GM21619 (cell line): Measurements from ENCODE around the gene CEP170B.
"Not testable (repeated sequence)": the region's sequence is repeated elsewhere in the genome, so short reads cannot be mapped to it uniquely, and the experiment has no call there.

Experiments
- ATAC-seq: cut with Tn5 transposase; IDR thresholded peaks from one replicate; pipeline ENCODE4 v1.9.1; 2021; ENCODE audit not compliant: unreplicated experiment

The CEP170B gene

DNA sequence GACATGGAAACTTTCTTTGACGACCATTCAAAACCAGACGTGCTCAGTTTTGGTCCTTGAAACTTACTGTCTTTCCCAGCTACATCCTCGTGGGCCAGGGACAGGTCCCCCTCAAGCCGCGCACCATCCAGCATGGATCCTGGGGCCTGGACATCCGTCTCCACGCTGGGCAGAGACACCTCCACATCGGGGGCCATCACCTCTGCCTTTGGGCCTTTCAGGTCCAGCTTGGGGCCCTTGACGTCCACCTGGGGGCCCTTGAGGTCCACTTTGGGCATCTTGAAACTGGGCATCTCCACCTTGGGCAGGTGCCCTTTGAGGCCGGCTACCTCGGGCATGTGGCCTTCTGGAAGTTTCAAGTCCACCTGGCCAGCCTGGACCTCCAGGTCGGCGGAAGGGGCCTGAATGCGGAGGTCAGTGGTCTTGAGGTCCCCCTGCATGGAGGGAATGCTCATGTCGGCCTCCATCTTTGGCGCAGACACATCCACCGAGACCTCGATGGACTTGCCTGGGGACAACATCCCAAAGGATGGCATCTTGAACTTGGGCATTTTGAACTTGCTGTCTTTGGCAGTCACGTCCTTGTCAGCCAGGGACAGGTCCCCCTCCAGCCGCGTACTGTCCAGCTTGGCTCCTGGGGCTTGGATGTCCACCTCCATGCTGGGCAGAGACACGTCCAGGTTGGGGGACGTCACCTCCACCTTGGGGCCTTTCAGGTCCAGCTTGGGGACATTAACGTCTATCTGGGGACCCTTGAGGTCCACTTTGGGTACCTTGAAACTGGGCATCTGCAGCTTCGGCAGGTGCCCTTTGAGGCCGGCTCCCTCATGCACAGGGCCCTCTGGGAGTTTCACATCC, 76.7 kb downstream of the CEP170B start:
- ATAC-seq = no peak

DNA sequence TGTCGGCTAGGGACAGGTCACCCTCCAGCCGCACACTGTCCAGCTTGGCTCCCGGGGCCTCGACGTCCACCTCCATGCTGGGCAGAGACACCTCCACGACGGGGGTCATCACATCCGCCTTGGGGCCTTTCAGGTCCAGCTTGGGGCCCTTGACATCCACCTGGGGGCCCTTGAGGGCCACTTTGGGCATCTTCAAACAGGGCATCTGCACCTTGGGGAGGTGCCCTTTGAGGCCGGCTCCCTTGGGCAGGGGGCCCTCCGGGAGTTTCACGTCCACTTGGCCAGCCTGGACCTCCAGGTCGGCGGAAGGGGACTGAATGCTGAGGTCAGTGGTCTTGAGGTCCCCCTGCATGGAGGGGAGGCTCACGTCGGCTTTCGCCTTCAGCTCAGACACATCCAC, 77.5 kb downstream of the CEP170B start:
- ATAC-seq = no peak

DNA sequence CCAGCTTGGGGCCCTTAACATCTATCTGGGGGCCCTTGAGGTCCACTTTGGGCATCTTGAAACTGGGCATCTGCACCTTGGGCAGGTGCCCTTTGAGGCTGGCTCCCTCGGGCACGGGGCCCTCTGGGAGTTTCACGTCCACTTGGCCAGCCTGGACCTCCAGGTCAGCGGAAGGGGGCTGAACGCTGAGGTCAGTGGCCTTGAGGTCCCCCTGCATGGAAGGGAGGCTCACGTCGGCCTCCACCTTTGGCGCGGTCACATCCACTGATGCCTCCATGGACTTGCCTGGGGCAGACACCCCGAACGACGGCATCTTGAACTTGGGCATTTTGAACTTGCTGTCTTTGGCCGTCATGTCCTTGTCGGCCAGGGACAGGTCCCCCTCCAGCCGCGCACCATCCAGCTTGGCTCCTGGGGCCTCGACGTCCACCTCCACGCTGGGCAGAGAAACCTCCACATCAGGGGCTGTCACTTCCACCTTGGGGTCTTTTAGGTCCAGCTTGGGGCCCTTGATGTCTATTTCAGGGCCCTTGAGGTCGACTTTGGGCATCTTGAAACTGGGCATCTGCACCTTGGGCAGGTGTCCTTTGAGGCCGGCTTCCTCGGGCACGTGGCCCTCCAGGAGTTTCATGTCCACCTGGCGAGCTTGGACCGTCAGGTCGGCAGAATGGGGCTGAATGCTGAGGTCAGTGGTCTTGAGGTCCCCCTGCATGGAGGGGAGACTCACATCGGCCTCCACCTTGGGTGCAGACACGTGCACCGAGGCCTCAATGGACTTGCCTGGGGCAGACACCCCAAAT, 78.3 kb downstream of the CEP170B start:
- ATAC-seq = not testable (repeated sequence)

DNA sequence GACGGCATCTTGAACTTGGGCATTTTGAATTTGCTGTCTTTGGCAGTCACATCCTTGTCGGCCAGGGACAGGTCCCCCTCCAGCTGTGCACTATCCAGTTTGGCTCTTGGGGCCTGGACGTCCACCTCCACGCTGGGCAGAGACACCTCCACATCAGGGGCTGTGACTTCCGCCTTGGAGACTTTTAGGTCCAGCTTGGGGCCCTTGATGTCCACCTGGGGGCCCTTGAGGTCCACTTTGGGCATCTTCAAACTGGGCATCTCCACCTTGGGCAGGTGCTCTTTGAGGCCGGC, 78.9 kb downstream of the CEP170B start:
- not testable (repeated sequence) for ATAC-seq

DNA sequence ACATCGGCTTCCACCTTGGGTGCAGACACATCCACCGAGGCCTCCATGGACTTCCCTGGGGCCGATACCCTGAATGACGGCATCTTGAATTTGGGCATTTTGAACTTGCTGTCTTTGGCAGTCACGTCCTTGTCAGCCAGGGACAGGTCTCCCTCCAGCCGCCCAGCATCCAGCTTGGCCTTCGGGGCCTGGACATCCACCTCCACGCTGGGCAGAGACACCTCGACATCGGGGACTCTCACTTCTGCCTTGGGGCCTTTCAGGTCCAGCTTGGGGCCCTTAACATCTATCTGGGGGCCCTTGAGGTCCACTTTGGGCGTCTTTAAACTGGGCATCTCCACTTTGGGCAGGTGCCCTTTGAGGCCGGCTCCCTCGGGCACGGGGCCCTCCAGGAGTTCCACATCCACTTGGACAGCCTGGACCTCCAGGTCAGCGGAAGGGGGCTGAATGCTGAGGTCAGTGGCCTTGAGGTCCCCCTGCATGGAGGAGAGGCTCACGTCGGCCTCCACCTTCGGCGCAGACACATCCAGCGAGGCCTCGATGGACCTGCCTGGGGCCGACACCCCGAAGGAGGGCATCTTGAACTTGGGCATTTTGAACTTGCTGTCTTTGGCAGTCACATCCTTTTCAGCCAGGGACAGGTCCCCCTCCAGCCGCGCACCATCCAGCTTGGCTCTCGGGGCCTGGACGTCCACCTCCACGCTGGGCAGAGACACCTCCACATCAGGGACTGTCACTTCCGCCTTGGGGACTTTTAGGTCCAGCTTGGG, 79.6 kb downstream of the CEP170B start:
- ATAC-seq = not testable (repeated sequence)

DNA sequence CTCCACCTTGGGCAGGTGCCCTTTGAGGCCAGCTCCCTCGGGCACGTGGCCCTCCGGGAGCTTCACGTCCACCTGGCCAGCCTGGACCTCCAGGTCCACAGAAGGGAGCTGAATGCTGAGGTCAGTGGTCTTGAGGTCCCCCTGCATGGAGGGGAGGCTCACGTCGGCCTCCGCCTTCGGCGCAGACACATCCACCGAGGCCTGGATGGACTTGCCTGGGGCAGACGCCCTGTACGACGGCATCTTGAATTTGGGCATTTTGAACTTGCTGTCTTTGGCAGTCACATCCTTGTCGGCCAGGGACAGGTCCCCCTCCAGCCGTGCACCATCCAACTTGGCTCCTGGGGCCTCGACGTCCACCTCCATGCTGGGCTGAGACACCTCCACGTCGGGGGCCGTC, 80.2 kb downstream of the CEP170B start:
- not testable (repeated sequence) for ATAC-seq
